ENCODE measurements around the gene PRPSAP2. TPM values are rescaled to one million over a fixed set of nuclear protein-coding genes. Genes with fewer than 3 reads are reported as not detected.

Gene PRPSAP2
- total and polyA plus RNA-seq, 8 donors, result 27.3 to 57.4 (median 54.1) TPM

DNA sequence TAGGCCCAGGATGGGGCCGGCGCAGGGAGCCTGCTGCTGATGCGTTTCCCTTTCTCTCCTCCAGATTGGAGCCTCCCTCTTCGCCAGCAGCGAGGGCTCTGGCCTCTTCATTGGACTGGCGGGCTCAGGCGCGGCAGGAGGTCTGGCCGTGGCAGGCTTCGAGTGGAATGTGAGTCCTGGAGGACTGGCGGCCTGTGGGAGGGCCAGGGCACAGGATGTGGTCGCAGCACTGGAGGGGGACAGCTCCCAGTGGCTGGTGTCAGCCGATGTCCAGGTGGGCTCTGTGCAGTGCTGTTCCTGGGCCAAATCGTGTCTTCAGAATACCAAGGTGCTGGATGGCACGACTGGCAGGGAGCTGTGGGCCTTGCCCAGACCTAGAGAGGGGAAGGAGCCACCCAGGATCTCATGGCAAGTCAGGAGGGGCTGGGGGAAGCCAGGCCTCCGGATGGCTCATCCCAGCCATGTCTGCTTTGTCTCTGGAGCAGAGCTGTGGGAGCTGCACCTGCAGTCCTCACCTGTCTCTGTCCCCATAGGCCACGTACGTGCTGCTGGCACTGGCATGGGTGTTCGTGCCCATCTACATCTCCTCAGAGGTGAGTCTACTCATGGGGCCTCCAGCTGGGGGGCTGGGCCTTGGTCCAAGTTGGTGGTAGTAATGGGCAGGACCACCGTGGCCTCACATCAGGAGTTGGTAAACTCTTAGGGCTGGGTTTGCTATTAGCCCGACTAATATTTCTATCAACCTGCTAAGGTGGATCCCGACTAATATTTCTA, 101.3 kb downstream of the PRPSAP2 start:
- H3K27ac ChIP-seq, result no peak overlapping the region
- DNase-seq (no peak), ATAC-seq (no peak)
- no peaks in the 10 kb centered on the region for H3K9me3 ChIP-seq
- no peak overlapping the region for H3K4me3 ChIP-seq
- H3K36me3 ChIP-seq, result no peaks in the 10 kb centered on the region
- intact Hi-C loops (cut with DNase I), result no loop called here
- TF ChIP-seq, protein P1, sequence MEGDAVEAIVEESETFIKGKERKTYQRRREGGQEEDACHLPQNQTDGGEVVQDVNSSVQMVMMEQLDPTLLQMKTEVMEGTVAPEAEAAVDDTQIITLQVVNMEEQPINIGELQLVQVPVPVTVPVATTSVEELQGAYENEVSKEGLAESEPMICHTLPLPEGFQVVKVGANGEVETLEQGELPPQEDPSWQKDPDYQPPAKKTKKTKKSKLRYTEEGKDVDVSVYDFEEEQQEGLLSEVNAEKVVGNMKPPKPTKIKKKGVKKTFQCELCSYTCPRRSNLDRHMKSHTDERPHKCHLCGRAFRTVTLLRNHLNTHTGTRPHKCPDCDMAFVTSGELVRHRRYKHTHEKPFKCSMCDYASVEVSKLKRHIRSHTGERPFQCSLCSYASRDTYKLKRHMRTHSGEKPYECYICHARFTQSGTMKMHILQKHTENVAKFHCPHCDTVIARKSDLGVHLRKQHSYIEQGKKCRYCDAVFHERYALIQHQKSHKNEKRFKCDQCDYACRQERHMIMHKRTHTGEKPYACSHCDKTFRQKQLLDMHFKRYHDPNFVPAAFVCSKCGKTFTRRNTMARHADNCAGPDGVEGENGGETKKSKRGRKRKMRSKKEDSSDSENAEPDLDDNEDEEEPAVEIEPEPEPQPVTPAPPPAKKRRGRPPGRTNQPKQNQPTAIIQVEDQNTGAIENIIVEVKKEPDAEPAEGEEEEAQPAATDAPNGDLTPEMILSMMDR (IDR thresholded peaks at IDR 0.05), result no peak
- no peaks in the 10 kb centered on the region for H3K27me3 ChIP-seq
- H3K4me1 ChIP-seq, result no peaks in the 10 kb centered on the region

DNA sequence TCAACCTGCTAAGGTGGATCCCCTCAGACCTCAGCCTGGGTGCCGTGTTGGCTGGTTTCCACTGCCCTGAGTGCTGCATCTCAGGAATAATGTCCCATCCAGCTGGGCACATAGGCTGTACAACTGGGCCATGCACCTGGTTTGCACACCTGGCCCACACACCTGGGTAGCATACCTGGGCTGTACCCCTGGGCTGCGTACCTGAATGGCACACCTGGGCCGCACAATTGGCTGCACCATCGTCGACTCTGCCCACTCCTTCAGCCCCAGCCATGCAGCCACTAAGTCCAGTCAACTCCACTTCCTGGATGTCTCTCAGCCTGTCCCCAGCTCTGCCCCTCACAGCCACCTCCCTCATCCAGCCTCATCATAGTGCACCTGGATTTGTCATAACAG, 101.9 kb downstream of the PRPSAP2 start:
- Histone ChIP-seq H3K27ac (no peak overlapping the region), H3K4me1 (no peaks in the 10 kb centered on the region), H3K27me3 (no peaks in the 10 kb centered on the region), H3K36me3 (no peaks in the 10 kb centered on the region), H3K9me3 (no peaks in the 10 kb centered on the region), H3K4me3 (no peak overlapping the region)
- no peak for ATAC-seq
- TF ChIP-seq, protein P1 (IDR thresholded peaks at IDR 0.05), result no peak
- DNase-seq, result no peak
- intact Hi-C loops (cut with DNase I), result no loop called here

DNA sequence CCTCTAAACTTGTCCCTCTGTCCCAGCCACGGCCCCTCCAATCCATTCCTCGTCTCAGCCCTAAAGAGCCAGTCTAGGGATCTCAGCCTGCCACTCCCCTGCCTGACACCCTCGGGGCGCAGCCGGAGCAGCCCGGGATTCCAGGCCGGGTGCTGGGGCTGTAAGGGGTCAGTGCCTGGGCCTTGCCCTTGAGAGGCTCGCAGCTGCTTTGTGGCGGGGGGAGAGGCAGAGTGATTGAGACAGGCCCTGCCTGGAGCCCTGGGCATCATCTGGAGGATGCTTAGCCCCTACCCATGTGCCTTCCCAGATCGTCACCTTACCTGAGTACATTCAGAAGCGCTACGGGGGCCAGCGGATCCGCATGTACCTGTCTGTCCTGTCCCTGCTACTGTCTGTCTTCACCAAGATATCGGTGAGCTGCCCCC, 102.3 kb downstream of the PRPSAP2 start:
- no peaks in the 10 kb centered on the region for H3K9me3 ChIP-seq
- H3K4me3 ChIP-seq, result no peak overlapping the region
- H3K27ac ChIP-seq, result no peak overlapping the region
- no peaks in the 10 kb centered on the region for H3K27me3 ChIP-seq
- no peaks in the 10 kb centered on the region for H3K4me1 ChIP-seq
- ATAC-seq, result no peak
- intact Hi-C loops (cut with DNase I), result no loop called here
- TF ChIP-seq, protein P1 (IDR thresholded peaks at IDR 0.05), result no peak
- no peak for DNase-seq
- H3K36me3 ChIP-seq, result no peaks in the 10 kb centered on the region

DNA sequence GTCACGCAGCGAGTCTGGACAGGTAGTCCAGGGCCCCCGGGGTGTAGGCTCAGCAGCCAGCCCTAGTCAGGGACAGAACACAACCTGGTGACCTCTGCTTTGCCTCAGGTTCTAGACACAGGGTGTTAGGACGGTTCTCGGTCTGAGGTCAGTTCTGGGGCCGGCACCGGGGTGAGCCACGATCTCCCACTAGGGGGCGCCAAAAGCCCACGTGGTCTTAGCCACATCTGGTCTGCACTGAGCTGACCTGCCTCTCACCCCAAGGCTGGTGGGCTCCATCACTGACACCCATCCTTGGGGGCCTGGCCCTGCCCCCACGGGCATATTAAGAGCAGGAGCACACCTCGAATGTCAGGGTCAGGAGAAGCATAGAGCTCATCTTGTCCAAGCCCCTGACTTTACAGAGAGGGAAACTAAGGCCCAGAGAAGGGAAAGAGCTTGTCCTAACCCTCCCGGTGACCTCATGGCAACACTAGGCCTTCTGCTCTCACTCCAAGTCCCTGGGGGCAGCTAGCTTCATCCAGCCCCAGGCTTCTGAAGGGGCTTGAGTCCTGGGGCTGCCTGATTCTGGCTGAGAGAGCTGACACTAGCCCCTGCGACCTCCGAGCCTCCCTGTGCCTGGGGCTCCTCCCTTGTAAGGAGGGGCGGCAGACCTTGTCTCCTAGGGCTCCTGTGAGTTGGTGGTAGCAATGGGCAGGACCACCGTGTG, 103.0 kb downstream of the PRPSAP2 start:
- no peaks in the 10 kb centered on the region for H3K36me3 ChIP-seq
- DNase-seq, result peak; percentile 55 to 95 (median 76)
- no peak overlapping the region for H3K27ac ChIP-seq
- TF ChIP-seq, protein P1 (IDR thresholded peaks at IDR 0.05), result peak; percentile 93 to 95
- peak; percentile 94 for ATAC-seq
- no peak overlapping the region for H3K4me3 ChIP-seq
- intact Hi-C loops (cut with DNase I), result no loop called here
- no peaks in the 10 kb centered on the region for H3K27me3 ChIP-seq
- no peaks in the 10 kb centered on the region for H3K9me3 ChIP-seq
- H3K4me1 ChIP-seq, result no peaks in the 10 kb centered on the region
